COR-L47 (cell line): Measurements from ENCODE around the gene VAMP8.
A peak's percentile ranks its signal among the peaks of the same experiment; 100 is the strongest.
"Not testable (repeated sequence)": the region's sequence is repeated elsewhere in the genome, so short reads cannot be mapped to it uniquely, and the experiment has no call there.

Experiments
- DNase-seq: peaks from one replicate; lab custom pipeline; 2025; lab: John Stamatoyannopoulos, UW

The VAMP8 gene

DNA sequence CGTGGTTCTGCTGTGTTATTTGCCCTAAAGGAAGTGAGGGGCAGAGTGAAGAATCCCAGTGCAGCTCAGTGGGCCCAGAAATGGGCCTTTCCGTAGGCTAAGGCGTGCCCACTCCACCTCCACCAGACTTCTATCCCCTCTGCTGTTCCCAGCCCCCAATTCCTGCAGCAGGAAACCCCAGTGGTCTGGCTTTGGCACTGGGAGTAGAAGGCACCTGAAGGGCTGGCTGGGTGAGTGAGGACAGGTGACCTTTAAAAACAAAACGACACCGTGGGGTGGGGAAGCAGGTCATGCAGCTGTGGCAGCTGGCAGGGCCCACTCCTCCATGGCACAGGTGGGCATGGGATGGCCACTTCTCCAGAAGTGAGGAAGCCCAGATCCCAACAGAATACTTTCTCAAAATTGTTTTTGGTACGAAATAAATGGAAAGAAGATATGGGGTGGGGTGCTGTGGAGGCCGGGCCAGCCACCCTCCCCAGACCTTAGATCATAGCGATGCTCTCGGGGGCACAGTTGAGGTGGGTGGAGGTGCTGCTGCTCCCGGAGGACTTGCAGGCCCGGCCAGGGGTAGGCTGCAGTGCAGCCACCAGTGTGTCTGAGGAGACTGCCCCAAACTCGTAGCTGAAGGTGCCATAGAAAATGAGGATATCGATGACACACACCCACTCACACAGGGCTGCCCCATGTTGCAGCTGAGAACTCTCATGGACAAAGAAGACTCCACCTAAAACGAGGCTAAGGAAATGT lies 21.4 kb downstream of the VAMP8 start:
- no peak for DNase-seq

DNA sequence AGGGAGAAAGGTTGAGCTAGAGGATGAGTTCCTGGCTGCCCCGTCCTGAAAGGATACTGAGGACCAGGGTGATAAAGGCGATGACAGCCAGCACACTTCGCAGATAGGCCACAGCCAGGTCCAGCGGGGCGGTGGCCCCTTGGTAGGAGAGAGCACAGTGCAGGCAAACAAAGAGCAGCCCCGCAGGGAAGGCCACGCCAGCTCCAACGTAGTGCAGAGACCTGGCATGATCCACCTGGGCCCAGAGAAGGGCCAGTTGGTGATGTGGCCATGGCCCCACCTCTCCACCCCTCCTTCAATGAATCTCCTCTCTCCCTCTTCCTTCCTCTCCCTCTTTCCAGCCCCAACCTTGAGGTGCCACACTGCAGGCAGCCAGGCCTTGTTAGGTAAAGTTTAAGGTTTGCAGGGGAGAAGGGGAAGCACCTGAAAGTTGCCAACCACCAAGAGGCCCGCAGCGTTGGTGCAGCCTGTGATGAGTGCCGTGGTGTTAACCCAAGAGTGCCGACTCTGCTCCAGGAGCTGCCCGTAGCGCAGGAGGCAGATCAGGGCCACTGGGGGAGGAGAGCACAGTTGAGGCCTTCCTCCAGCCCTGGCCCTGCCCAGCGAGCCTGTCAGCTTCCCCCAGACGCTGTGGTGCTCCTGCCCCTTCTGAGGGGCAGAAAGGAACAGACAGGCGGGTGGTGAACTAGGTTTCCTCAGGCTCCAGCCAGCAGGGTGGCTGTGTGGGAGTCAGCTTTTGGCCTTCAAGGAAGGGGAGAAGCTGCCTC lies 22.3 kb downstream of the VAMP8 start:
- no peak for DNase-seq

DNA sequence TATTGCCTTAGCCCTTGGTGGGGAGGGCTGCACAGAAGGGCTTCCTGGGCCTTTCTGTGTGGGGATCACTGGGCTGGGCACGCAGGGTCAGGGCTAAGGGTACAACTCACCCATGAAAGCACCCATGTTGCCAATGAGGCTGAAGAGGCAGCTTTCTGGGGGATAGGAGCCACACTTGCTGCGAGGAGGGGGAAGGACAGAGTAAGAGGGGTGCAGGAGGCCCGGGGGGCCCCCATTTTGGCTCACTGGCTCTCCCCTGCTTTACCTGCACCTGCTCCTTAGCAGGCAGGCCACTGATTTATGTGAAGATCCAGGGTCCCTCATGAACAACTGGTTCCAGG lies 22.8 kb downstream of the VAMP8 start:
- no peak for DNase-seq

DNA sequence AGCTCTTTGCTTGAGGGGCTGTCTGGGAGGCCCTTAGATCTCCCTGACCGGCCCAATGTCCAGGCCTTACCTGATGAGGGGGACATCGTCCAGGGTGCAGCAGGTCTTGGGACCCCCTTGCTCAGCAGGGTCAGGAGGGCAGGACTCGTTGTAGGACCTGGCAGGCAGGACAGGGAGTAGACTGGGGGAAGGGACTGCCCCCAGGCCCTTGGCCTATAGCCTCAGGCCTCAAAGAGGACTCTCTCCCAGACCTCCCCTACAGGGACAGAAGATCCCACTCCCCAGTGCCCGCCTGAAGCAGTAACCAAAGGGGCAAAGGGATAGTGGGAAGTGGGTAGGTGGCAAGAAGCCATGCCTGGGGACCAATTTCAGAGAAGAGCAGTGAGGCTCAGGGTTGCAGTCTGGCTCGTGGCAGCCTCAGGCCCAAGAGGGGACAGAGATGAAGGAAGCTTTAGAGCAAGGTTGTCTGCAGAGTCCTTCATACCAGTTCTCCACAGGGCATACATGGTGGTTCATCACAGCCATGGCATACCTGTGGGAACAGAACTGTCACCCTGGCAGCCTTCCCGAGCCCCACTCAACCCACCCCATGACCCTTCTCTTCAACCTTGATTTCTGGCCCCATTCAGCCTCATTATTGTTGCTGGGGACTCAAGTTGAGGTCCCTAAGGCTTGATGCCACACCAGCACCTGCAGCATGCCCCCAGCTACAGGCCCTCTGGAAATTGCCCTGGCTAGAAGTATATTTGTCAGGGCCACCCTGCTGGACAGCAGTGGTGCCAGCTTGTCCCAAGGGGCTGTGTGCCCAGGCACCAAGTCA lies 23.8 kb downstream of the VAMP8 start:
- no peak for DNase-seq

DNA sequence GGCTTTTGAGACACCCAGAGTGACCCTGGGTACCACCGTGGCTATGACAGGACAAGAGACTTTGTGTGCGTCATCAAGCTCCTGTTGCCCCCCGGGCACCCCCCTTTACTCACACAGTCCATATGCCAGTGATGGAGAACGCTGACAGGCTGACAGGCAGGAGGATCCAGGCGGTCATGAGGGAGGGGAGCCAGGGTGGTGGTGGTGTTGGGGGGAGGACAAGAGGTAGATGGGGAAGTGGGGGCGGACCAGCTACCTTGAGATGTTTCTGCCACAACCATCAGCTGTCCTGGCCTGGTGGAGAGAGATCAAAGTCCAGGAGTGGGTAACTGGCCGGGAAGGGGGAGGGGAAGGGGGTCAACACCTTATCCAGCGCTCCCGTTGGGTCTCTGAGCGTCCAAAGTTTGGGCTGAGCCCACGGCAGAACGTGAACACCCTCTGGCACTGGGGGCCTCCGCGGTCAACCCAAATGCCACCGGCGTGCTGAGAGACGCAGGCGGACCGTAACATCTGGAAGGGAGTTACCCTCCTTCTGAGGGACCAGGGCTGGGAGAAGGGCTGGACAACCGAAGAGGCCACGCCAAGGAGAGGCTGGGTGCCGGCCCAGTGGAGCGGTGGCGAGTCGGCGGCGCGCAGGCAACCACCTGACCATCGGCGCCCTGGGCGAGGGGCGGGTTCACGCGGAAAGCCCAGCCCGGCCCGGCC lies 24.5 kb downstream of the VAMP8 start:
- no peak for DNase-seq

DNA sequence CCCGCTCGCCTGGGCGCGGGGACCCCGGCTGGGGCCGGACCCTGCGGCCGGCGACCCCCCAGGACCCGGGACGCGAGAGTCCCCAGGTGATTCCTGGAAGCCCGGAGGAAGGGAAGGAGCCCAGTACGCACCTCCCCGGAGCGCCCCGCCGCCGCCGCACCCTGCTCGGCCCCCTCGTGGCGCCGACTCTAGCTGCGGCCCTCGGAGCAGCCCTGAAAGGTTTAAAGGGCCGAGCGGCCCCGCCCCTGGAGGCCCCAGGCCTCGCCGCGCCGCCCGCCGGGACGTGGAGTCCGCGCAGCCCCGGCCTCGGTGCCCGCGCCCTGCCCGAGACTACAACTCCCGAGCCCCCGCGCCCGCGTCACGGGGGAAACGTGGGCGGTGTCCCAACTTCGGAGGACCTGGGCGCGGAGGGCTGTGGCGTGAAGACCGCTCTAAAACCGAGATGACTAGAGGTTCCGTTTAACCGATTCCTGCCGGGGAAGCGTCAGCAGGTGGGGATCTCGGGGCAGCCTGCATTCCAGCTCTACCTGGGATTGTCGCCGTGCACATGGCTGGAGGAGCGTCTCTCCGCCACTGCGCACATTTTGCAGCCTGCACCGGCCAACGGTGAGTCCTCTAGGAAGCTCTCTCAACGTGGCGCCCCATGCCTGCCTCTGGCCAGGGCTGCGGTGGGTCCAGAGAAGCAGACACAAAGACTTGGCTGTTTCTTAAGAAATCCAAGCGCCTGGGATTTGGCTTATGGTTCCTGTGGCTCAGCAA lies 25.3 kb downstream of the VAMP8 start, which contains the start of gene TMEM150A:
Gene TMEM150A (minus strand): TSS at position 223 of the 759 bp plus-strand sequence. CDS start 750 bp downstream, outside the sequence.
- peak; percentile 82 for DNase-seq

DNA sequence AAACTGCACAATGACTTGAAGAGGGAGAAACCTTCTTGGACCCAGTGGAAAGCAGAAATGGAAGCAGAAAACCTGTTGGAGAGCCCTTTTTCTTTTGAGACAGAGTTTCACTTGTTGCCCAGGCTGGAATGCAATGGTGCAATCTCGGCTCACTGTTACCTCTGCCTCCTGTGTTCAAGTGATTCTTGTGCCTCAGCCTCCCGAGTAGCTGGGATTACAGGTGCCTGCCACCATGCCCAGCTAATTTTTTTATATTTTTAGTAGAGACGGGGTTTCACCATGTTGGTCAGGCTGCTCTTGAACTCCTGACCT lies 26.7 kb downstream of the VAMP8 start:
- not testable (repeated sequence) for DNase-seq

DNA sequence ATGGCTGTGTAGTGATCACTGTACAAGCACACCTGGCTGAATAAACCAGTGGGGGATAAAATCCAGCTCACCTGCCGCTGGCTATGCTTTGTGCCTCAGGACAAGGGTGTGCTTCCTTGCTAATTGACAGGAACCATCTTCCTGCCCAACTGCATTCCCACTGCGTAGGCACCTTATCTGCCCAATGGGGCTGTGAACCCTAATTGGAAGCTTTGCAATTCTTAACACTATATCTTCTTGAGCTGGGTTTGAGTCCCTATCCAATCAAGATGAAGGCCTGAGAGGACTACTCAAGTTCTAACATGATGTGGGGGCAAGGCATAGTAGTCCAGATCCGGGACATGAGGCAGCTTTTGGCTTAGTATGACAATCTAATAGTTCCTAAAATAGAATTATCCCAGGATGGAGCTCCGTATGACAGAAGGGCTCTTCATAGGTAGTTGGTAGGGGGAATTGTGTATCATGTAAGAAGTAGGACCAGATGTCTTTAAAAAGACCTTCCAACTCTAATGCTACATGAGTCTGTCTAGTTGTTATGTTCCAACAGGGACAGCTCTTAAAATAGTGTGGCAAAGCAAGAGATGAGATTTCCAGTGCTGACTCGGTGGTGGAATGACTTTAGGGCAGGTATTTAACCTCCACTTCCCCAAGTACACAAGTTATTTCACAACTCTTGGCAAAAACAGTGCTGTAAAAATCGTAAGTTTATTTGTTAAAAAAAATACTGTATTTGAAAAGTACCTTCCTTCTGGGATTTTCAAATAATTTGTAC lies 27.4 kb downstream of the VAMP8 start:
- DNase-seq: no peak

DNA sequence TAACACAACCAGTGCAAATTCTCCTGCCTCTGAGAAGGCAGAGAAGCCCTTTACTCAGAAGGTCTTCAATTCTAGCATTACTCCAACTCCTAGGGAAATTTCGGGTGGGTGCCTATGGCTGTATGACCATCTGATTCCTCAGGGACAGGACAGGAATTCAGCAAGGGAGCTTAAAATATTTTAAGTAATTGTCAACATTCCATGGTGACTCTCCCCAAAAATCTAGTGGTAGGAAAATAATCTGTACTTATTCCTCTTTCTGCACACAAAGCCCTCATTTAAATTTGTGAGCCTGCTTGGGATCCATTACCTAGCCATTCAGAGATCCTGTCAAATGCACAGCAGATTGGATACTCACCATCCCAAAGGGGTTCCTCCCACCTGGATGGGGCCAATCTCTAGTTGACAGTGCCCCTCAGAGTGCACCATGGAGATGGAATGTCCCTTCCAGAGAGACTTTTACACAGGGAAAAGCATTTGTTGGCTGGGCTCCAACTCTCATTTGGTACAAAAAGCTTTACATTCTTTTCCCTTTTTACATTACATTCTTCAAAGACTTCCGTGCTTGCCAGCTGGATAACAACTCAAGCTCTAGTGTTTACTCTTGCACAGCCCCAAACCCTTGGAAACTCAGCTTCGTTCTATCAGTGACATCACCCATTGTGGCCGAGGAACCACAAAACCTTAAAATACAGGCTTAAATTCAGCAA lies 28.2 kb downstream of the VAMP8 start:
- no peak for DNase-seq

DNA sequence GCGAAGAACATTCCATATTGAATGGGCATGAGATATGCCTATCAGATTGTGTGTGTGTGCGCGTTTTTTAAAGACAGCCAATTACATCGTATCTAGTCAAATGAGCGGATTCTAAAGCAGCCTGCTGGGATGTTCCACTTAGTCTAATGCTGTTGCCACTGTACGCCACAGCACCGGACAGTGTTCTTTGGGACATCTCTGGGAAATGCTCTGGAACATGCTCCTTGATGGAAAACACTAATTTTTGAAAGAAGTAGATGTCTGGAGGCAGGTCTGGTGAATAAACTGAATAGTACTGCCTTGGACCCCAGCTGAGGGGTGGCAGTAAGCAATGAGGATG lies 28.7 kb downstream of the VAMP8 start:
- no peak for DNase-seq

DNA sequence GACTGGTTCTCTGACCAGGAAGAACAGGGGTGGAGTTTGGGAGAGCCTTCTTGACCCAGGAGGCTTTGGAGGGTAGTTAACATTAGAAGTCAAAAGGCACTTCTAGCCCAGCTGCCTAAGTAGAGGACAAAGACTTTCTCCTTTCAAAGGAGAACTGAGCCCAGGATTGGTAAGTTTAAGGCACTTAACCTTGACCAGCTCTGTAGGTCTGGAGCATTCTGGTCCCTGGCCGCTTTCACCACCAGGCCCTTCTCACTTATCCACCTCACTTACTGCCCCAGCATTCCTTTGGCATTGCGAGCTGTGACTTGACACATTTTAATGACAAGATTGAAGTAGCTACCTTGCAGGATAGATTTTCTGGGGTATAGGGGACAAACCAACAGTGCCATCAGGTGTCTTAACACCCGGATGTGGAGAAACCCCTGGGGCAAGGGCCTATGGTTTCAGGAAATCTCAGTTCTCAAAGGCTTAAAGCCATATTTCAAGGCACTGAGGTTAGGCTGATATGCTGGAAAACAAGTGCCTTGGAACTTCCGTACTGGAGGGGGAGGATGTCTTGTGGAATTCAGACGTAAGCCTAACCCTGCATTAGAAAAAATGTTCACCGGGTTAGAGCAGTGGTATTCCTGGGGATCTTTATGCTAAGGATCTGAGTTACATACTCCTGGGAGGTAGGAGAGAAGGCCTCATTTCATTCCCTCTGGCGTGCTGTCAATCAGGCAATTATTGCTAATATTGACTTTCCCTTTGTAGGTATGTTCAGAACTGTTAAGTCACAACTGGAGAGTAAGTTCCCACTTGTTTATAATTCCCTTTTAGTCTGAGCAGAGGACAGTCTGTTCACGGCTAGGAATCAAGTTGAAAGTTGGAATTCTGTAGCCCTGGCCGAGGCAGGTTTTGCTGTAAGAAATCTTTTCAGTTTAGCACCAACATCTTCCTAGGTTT lies 30.2 kb downstream of the VAMP8 start:
- DNase-seq: no peak

DNA sequence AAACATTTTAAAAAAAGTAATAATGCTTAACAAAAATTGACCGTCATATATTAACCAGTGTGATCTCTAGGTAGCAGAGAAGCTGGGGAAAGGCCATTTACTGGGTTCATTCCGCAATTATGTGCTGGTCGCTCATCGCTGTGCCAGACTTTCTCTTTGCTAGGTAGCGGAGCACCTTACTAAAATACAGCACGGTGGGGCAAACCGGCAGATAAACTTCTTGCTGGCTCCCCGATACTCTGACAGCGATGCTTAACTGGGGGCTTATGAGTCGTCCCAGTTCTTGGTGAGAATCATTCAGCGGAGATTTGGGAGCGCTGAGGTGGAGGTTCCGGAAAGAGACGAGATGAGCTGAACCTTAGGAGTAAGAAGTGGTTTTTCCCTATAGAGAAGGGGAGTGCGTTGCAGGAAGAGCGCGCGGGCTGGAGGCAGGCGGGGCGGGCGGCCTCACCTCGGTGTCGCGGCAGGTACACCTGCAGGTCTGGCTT lies 33.9 kb downstream of the VAMP8 start:
- no peak for DNase-seq

DNA sequence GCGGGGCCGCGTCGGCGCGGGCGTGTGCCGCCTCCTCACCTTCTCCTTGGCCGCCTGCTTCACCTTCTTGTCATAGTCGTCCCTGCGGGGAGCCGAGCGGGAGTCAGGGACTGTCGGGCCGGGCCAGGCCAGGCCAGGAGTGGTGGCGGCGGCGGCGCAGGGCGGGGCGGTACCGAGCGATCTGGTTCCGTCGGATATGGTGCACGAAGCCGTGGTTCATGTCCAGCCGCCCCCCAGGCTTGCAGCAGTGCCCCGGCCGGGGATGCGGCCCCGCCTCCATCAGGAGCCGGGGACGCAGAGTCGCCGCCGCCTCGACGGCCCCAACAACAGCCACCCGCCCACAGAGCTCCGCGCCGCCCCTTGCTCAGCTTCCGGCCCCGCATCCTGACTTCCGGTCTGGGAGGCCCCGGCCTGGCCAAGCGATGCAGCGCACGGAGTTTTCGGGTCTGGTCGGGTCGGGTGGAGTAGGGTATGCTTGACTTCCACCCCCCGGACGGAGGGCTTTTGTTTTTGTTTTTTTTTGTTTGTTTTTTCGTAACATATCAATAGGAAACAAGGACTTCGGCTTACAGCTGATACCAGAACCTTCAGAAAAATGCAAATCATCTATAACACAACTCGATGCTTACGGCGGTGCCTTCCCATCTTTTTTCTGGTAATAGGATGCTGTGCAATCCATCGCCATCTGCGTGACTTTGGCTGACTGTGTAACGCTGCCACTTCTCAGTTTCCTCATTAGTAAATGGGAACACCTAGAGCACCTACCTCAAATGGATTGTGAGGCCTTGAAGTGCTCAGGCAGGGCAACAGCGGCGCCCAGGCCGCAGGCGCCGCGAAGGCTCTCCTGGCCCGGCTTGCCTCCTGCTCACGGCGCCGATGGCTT lies 34.6 kb downstream of the VAMP8 start, which contains the start of gene C2orf68:
Gene C2orf68 (minus strand): TSS at position 362 of the 883 bp plus-strand sequence. CDS start 82 bp downstream, at position 280.
- DNase-seq: peak; percentile 89

DNA sequence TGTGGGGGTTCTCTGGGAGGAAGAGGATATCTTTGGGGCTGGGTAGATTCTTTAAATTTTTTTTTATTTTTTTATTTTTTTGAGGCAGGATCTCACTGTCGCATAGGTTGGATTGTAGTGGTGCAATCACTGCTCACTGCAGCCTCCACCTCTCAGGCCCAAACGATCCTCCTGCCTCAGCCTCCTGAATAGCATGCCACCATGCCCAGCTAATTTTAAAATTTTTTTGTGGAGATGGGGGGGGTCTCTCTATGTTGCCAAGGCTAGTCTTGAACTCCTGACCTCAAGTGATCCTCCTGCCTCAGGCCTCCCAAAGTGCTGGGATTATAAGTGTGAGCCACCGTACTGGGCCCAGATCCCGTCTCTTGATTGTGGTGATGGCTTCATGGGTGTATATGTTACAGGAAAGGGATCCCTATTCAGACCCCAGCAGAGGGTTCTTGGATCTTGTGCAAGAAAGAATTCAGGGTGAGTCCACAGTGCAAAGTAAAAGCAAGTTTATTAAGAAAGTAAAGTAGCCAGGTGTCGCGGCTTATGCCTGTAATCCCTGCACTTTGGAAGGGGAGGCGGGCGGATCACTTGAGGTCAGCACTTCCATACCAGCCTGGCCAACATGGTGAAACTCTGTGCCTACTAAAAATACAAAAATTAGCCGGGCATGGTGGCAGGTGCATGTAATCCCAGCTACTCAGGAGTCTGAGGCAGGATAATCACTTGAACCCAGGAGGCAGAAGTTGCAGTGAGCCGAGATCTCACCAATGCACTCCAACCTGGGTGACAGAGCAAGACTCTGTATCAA lies 36.5 kb downstream of the VAMP8 start:
- no peak for DNase-seq

DNA sequence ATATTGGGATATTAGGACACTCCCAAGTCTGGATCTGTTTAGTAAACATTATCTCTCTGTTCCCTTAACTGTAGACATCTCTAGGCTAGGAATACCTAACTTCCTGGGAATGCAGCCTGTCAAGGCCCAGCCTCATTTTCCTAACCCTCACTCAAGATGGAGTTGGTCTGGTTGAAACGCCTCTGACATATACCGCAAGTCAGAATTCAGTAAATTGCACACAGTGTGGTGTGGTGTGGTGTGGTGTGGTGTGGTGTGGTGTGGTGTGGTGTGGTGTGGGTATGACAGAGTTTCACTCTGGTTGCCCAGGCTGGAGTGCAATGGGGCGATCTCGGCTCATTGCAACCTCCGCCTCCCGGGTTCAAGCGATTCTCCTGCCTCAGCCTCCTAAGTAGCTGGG lies 37.4 kb downstream of the VAMP8 start:
- not testable (repeated sequence) for DNase-seq

DNA sequence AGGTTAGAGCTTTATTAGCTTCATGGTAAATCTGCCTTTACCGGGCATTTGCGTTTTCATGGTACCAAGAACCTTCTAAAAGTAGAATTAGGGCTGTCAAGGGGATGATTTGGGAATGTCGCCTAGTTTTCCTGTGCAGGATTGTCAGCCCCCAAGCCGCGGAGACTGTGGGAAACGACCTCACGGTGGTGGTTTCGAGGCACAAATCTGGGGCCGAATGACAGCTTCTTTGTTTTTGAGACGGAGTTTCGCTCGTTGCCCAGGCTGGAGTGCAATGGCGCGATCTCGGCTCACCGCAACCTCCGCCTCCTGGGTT lies 38.0 kb downstream of the VAMP8 start:
- no peak for DNase-seq

DNA sequence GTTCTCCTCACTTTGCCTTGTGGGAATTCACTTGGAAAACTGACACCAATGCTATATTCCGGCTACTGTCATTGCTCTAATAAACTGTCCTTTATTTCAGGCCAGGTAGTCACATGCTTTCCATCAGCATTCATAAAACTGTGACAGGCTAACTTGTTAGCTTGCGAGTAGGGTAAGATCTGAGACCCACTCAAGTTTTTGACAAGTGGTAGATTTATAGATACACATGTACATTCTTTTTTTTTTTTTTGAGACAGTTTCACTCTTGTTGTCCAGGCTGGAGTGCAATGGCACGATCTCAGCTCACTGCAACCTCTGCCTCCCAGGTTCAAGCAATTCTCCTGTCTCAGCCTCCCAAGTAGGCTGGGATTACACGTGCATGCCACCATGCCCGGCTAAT lies 40.3 kb downstream of the VAMP8 start:
- DNase-seq: not testable (repeated sequence)
